GM18526 (cell line): ENCODE data around the gene PMM1.

Experiments used
- POLR2A ChIP-seq: IDR thresholded peaks from 3 replicates; pipeline ENCODE4 v1.6.1; 2011; ENCODE audit not compliant: insufficient read length; ENCODE audit errors: extremely low read depth

PMM1 gene

GRCh38 chr22:41573677-41574076 lies 16.0 kb downstream of the PMM1 start:
- TF ChIP-seq POLR2A = no peak

DNA sequence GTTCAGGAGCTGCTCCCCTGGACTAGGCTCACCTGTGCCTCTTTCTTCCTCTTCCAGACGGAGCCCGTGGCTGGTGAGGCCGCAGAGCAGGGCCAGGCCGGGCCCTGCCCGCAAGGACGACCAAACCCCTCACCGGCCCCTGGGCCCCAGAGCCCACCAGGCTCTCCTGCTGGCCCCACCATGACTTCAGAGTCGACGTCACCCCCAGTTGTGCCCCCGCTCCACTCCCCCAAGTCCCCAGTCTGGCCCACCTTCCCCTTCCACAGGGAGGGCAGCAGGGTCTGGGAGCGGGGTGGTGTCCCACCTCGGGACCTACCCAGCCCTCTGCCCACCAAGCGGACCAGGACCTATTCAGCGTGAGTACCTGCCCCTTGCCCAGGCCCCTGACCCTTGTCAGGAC lies 17.9 kb downstream of the PMM1 start:
- TF ChIP-seq POLR2A = no peak

GRCh38 chr22:41570221-41570620 lies 19.4 kb downstream of the PMM1 start:
- TF ChIP-seq POLR2A = no peak

DNA sequence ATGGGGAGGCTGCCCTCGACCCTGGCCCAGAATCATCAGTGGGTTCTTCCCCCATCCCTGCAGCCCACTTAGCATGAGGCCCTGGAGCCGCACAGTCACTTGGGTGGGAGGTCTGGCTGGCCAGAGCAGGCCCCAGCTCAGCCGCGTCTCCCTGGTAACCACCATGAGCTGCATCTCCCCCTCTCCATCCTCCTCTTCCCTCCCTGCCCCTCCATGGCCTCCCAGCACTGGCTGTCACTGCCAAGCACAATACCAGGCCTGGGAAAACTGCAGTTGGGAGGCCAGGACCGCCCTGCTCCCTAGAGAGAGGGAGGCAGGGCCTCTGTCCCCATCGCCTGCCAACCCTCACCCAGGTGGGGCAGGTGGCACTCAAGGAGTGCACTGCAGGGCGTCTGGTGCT lies 20.8 kb downstream of the PMM1 start:
- TF ChIP-seq POLR2A = no peak

- TF ChIP-seq POLR2A = no peak
These were observed 22.2 kb downstream of the PMM1 start for GRCh38 chr22:41567512-41567768.

DNA sequence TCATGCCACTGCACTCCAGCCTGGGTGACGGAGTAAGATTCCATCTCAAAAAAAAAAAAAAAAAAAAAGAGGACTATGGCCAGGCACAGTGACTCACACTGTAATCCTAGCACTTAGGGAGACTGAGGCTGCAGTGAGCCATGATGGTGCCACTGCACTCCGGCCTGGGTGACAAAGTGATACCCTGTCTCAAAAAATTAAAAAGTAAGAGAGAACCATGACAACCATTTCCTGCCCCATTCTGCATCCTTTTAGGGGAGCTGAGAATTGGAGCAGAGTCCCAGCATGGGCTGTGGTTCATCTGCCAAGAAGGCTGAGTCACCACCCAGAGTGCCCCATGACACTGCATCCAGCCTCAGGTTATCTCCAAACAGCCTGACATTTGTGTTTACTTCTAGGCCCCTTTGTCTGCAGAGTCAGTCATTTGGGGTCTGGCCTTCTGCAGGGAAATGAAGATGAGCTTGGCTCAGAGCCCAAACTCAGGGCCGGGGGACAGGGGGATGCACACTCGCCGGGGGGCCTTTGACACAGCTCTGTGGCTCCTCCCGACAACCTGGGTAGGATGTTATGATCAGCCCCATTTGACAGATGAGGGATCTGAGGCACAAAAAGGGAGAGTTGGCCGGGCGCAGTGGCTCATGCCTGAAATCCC lies 24.1 kb downstream of the PMM1 start:
- TF ChIP-seq POLR2A = no peak

DNA sequence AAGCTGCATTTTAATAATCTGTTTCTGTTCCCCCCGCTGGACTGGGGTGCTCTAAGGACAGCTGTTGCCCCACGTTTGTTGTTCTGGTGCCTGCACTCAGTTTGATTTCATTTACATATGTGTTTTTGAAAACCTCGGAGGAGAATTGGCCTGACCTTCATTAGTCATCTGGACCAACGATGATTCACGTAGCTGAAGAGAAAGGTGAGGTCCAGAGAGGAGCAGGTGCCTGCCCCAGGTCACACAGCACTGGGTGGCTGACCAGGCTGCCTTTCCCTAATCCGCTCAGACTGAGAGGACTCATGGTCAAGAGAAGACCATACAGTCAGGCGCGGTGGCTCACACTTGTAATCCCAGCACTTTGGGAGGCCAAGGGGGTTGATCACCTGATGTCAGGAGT lies 25.1 kb downstream of the PMM1 start:
- TF ChIP-seq POLR2A = no peak

DNA sequence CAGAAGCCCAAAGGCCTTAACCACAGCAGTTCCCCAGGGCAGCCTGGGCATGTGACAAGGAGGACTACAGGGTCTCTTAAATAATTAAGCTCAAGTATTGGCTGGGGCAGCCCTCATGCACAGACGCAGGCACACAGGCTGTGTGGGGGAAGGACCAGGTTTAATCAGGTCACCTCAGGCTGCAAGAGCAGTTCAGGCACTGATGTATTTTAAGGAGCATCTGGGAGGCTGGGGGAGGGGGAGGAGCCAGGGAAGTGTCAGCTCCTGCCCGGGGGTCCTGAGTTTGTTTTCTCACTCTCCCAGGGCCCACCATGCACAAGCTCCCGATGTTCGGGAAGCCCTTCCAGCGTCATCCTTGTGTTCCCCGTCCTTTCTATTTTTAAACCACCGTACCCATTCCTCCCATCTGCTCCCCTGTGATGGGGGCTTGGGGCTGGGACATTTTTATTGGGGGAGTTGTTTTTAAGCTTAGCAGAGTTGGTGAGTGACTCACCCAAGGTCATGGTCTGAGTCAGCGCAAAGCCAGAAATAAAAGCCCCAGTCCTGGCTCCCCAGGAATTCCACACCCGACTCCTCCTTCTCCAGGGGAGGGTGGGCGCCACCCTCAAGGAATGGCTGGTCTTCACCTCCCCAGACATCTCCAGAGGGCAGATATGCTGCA lies 26.5 kb downstream of the PMM1 start:
- no peak for TF ChIP-seq POLR2A

DNA sequence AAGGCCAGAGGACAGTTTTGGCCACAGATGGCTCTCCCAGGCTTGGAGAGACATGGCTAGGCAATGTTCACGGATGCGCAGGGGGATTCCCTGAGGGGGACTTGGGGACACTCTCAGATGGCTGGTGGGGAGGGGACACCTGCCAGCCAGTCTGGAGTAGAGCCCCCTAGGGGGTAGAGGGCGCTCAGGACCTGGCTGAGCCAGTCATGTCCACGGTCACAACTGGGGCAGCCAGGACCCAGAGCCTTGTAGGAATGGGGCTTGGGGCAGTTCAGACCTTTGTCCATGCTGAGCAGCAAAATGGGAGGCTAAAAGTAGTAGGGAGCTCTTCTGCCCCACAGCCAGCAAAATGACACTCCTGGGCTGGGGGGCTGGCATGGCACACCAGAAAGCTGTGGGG lies 27.2 kb downstream of the PMM1 start:
- no peak for TF ChIP-seq POLR2A

- no peak for TF ChIP-seq POLR2A
These were observed 27.9 kb downstream of the PMM1 start for GRCh38 chr22:41561788-41562187.

- no peak for TF ChIP-seq POLR2A
These were observed 28.3 kb downstream of the PMM1 start for GRCh38 chr22:41561335-41561734.

GRCh38 chr22:41560095-41560471 lies 29.6 kb downstream of the PMM1 start:
- no peak for TF ChIP-seq POLR2A

DNA sequence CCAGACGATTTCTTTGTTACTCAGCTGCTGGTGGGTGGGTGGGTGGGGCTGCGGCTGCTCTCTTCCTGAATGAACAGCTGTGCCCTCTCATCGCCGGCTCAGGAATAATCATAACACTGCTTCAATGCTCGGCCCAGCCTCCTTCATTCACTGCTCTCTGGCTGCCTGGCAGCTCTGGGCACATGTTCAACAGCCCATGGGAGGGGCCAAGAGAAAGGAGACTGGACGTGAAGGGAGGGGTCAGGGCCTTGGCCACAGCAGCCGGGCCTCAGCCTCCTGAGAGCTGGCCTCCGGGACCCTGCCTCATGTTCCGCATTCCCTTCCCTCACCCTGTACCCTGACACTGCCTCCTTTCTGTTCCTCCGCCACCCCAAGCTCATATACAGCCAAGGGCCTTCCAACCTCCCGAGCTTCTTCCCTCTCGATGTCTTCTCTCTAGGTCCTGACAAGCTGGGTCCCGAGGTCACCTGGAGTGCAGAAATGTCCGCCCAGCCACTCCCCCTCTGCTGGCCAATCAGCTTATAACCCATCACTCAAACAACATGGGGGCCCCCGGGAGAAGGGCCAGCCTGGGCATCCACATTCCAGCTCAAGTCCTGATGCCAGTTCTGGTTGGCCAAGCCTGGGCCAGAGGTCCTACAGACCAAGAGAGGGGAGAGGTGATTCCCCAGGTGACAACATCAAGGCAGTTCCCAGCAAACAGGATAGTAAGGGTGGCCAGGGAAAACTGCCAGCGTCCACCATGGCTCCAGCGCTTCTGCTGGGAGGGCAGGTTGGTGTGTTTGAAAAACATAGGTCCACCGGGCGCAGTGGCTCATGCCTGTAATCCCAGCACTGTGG lies 32.0 kb downstream of the PMM1 start:
- no peak for TF ChIP-seq POLR2A

DNA sequence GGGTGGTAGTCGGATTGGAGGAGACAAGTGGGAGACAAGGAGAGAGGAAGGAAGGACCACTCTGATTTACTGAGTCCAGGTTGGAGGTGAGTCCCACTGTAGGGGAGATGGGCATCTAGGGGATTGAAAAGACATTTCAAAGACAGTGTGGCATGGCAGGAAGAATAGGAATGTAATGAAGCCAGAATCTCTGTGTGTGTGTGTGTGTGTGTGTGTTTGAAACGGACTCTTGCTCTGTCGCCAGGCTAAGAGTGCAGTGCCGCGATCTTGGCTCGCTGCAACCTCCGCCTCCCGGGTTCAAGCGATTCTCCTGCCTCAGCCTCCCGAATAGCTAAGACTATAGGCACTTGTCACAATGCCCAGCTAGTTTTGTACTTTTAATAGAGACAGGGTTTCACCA lies 33.1 kb downstream of the PMM1 start:
- no peak for TF ChIP-seq POLR2A

GRCh38 chr22:41555325-41555982 lies 34.2 kb downstream of the PMM1 start:
- TF ChIP-seq POLR2A = no peak

DNA sequence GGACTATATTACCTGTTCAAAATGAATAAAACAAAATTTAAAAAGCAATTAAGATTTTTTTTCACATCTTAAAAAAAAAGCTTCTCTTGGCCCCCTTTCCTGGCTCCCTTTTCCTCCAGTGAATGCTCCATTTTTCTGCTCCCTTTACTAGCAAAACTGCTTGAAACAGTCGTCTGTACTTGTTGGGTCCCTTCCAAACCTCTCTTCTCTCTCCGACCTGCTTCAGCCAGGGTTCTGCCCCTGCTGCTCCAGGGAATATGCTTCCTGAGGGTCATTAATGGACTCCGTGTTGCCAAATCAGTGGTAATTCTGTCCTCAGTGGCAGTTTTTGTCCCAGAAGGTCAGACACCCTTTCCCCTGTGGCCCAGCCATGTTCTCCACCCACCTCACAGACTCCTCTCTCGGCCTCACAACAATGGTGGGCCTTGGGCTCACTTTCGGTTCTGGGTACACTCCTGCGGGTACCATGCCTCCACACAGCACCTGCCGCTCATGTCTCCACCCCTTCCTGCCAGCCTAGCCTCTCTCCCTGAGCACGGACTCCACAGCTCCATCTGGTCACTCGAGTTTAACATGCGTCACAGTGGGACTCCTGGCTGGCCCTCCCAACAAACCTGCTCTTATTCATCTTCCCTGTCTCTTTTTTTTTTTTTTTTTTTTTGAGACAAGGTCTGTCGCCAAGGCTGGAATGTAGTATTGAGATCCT lies 37.6 kb downstream of the PMM1 start:
- TF ChIP-seq POLR2A = no peak

DNA sequence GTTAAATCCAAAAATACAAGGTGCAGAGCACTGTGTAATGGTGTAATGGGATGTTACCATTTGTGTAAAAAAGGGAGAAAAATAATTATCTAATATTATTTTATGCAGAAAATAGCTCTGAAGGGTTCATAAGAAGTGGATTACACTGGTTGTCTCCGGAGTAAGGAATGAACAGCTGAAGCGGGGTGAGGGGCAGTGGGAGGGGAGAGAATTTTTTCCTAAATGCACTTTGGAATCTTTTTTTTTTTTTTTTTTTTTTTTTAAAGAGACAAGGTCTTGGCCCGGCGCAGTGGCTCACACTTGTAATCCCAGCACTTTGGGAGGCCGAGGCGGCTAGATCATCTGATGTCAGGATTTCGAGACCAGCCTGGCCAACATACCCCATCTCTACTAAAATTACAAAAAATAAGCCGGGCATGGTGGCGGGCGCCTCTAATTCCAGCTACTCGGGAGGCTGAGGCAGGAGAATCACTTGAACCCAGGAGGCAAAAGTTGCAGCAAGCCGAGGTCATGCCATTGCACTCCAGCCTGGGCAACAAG lies 38.6 kb downstream of the PMM1 start:
- TF ChIP-seq POLR2A = no peak
